HG02943 (cell line): ENCODE results near the gene ZDHHC11B.

ENCODE experiments used
- ATAC-seq: cut with Tn5 transposase; IDR thresholded peaks from one replicate; pipeline ENCODE4 v1.9.1; 2021; ENCODE audit warnings: mild to moderate bottlenecking, low read depth, moderate library complexity; ENCODE audit not compliant: unreplicated experiment

ZDHHC11B gene

DNA sequence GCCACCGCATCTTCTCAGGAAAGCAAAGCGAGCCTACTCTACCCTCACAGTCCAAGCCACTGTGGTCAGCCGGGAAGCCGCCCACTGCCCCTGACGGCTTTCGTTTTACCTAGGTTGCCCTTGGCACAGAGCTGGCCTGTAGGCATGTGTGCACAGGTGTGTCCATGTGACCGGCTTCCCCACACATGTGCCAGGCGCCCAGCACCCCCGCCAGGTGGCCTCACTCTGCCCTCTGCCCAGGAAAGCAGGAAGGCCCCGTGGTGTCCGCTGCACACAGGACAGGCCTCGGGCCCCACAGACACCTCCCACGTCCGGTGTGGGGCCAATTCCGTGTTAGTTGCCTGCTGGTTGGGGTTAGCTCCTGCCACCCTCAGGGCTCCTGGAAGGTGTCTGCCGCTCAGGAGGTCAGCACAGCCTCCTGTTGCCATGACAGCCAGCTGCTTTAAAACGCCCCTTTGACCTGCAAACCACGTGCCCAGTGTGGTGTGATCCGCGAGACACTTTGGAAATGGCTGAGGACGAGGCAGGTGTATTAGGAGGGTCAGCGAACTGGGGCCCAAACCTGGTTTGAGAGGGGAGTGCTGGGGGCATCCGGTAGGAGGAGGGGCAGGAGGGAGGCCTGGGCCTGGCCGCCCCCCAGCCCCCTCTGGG lies 120.1 kb downstream of the ZDHHC11B start:
- ATAC-seq: no peak

- ATAC-seq: no peak
Measured at GRCh38 chr5:663436-664342, 120.8 kb downstream of the ZDHHC11B start.

DNA sequence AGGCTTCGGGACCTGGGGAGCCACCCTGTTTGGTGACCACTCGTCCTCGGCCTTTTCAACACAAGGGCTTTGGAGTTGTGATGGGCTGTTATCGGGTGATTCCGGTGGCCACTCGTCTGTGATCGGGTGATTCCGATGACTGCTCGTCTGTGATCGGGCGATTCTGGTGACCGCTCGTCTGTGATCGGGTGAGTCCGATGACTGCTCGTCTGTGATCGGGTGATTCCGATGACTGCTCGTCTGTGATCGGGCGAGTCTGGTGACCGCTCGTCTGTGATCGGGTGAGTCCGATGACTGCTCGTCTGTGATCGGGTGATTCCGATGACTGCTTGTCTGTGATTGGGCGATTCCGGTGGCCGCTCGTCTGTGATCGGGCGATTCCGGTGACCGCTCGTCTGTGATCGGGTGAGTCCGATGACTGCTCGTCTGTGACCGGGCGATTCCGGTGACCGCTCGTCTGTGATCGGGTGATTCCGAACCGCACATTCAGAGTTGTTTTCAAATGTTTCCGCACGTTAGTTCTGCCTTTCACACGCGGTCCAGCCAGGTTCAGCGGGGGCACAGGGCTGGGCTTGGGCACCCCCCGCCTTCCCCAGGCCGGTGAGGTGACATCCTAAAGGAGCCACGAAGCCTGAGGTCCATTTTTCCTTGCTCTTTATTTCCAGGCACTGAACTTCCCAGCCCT lies 121.6 kb downstream of the ZDHHC11B start:
- ATAC-seq: no peak

GRCh38 chr5:661891-662750 lies 122.4 kb downstream of the ZDHHC11B start:
- no peak for ATAC-seq

- no peak for ATAC-seq
Measured at GRCh38 chr5:660491-661030, 124.0 kb downstream of the ZDHHC11B start.
